HEK293 (cell line): ENCODE measurements around the gene RPL7A.

Experiments
- CTCF ChIA-PET: fragments of 350-600 bp; formaldehyde crosslinking; extraction: SDS; loops from one replicate; lab custom pipeline; 2021; ENCODE audit warnings: antibody characterized with exemption; lab: Yijun Ruan, JAX
- POLR2A ChIA-PET: fragments of 300-600 bp; formaldehyde crosslinking; extraction: SDS; loops from one replicate; lab custom pipeline; 2020; ENCODE audit warnings: antibody characterized with exemption, inconsistent platforms; lab: Yijun Ruan, JAX
- H3K27ac ChIP-seq: fragments of 200-500 bp; sonication (Bioruptor generic); 2 replicates; pipeline ENCODE4 v1.5.1; 2014; ENCODE audit warnings: low read depth, low read length, control low read depth, inconsistent platforms; ENCODE audit errors: extremely low read depth
- H3K36me3 ChIP-seq, 2 experiments: fragments of 200-500 bp in 1 of 2; sonication (Bioruptor generic) in 1 of 2; 1 replicate in 1 of 2; 2 replicates in 1 of 2; pipeline ENCODE4 v1.5.1; 2014 to 2017; ENCODE audit warnings: inconsistent platforms in 2 of 2, low read length in 2 of 2; ENCODE audit not compliant: control insufficient read depth in 2 of 2, insufficient read depth in 1 of 2
- H3K4me1 ChIP-seq: fragments of 200-500 bp; sonication (Bioruptor generic); 2 replicates; pipeline ENCODE4 v1.5.1; 2014; ENCODE audit warnings: mild to moderate bottlenecking, low read length, inconsistent platforms; ENCODE audit not compliant: control insufficient read depth, insufficient read depth
- H3K4me3 ChIP-seq: 2 replicates; pipeline ENCODE4 v1.5.1; 2011; ENCODE audit warnings: low read depth, mild to moderate bottlenecking, control low read depth, low read length, moderate library complexity
- H3K9me3 ChIP-seq: fragments of 200-500 bp; sonication (Bioruptor generic); 2 replicates; pipeline ENCODE4 v1.5.1; 2014; ENCODE audit warnings: low read depth, low read length, inconsistent platforms; ENCODE audit not compliant: control insufficient read depth, insufficient read depth
- BCL11B ChIP-seq: fragments of 450-650 bp; formaldehyde crosslinking; IDR thresholded peaks from 2 replicates; pipeline ENCODE4 v1.5.1; 2016; ENCODE audit warnings: low read depth, missing biosample characterization, missing genetic modification characterization
- FEZF1 ChIP-seq: fragments of 450-650 bp; formaldehyde crosslinking; IDR thresholded peaks from 2 replicates; pipeline ENCODE4 v1.5.1; 2016; ENCODE audit warnings: missing biosample characterization, missing genetic modification characterization
- GLI4 ChIP-seq: fragments of 450-650 bp; formaldehyde crosslinking; IDR thresholded peaks from 2 replicates; pipeline ENCODE4 v1.5.1; 2016; ENCODE audit warnings: missing biosample characterization, missing genetic modification characterization
- GLIS1 ChIP-seq: fragments of 450-650 bp; formaldehyde crosslinking; IDR thresholded peaks from 2 replicates; pipeline ENCODE4 v1.5.1; 2016; ENCODE audit warnings: missing biosample characterization, missing genetic modification characterization
- IKZF3 ChIP-seq: fragments of 450-650 bp; IDR thresholded peaks from 2 replicates; pipeline ENCODE4 v1.5.0; 2018; ENCODE audit warnings: missing biosample characterization, mild to moderate bottlenecking, missing genetic modification characterization, moderate library complexity
- MEIS1 ChIP-seq: sonication (generic); formaldehyde crosslinking; IDR thresholded peaks from 2 replicates; pipeline ENCODE4 v1.8.1; 2022; ENCODE audit warnings: missing genetic modification reagents, mild to moderate bottlenecking, borderline replicate concordance
- PRDM1 ChIP-seq: fragments of 450-650 bp; formaldehyde crosslinking; IDR thresholded peaks from 2 replicates; pipeline ENCODE4; 2016; ENCODE audit warnings: missing biosample characterization, missing genetic modification characterization
- PRDM2 ChIP-seq: fragments of 450-650 bp; formaldehyde crosslinking; IDR thresholded peaks from 2 replicates; pipeline ENCODE4 v1.5.1; 2016; ENCODE audit warnings: missing biosample characterization, missing genetic modification characterization, borderline replicate concordance
- PRDM6 ChIP-seq: fragments of 450-650 bp; formaldehyde crosslinking; IDR thresholded peaks from 2 replicates; pipeline ENCODE4 v1.5.1; 2017; ENCODE audit warnings: missing biosample characterization, missing genetic modification characterization
- SCRT2 ChIP-seq: fragments of 450-650 bp; formaldehyde crosslinking; IDR thresholded peaks from 2 replicates; pipeline ENCODE4 v1.5.1; 2016; ENCODE audit warnings: missing biosample characterization, missing genetic modification characterization
- ZBTB17 ChIP-seq: fragments of 450-650 bp; formaldehyde crosslinking; IDR thresholded peaks from 2 replicates; pipeline ENCODE4 v1.5.1; 2016; ENCODE audit warnings: missing biosample characterization, missing genetic modification characterization
- ZBTB20 ChIP-seq: fragments of 450-650 bp; formaldehyde crosslinking; IDR thresholded peaks from 2 replicates; pipeline ENCODE4 v1.5.1; 2016; ENCODE audit warnings: missing biosample characterization, missing genetic modification characterization
- ZBTB48 ChIP-seq: fragments of 450-650 bp; formaldehyde crosslinking; IDR thresholded peaks from 2 replicates; pipeline ENCODE4 v1.5.1; 2016; ENCODE audit warnings: missing biosample characterization, missing genetic modification characterization
- ZEB2 ChIP-seq: fragments of 450-650 bp; formaldehyde crosslinking; IDR thresholded peaks from 2 replicates; pipeline ENCODE4 v1.5.1; 2016; ENCODE audit warnings: missing biosample characterization, missing genetic modification characterization
- ZFP41 ChIP-seq: fragments of 450-650 bp; formaldehyde crosslinking; IDR thresholded peaks from 2 replicates; pipeline ENCODE4 v1.5.1; 2016; ENCODE audit warnings: missing biosample characterization, missing genetic modification characterization, borderline replicate concordance
- ZFP69B ChIP-seq: fragments of 450-650 bp; formaldehyde crosslinking; IDR thresholded peaks from 2 replicates; pipeline ENCODE4 v1.5.1; 2016; ENCODE audit warnings: missing biosample characterization, missing genetic modification characterization
- ZNF2 ChIP-seq: fragments of 450-650 bp; formaldehyde crosslinking; IDR thresholded peaks from 2 replicates; pipeline ENCODE4 v1.5.1; 2016; ENCODE audit warnings: missing biosample characterization, missing genetic modification characterization
- ZNF394 ChIP-seq: fragments of 450-650 bp; formaldehyde crosslinking; IDR thresholded peaks from 2 replicates; pipeline ENCODE4 v1.5.1; 2016; ENCODE audit warnings: missing biosample characterization, missing genetic modification characterization, mild to moderate bottlenecking, moderate library complexity, borderline replicate concordance
- ZNF571 ChIP-seq: fragments of 450-650 bp; formaldehyde crosslinking; IDR thresholded peaks from 2 replicates; pipeline ENCODE4 v1.5.0; 2017; ENCODE audit warnings: missing biosample characterization, missing genetic modification characterization
- ZNF610 ChIP-seq: fragments of 450-650 bp; formaldehyde crosslinking; IDR thresholded peaks from 2 replicates; pipeline ENCODE4 v1.5.1; 2016; ENCODE audit warnings: missing biosample characterization, missing genetic modification characterization, borderline replicate concordance
- ZNF785 ChIP-seq: fragments of 450-650 bp; formaldehyde crosslinking; IDR thresholded peaks from 2 replicates; pipeline ENCODE4 v1.5.1; 2016; ENCODE audit warnings: missing biosample characterization, missing genetic modification characterization
- ZSCAN30 ChIP-seq: fragments of 450-650 bp; IDR thresholded peaks from 2 replicates; pipeline ENCODE4 v1.5.1; 2018; ENCODE audit warnings: missing biosample characterization, mild to moderate bottlenecking, missing genetic modification characterization, moderate library complexity
- ZXDB ChIP-seq: fragments of 450-650 bp; formaldehyde crosslinking; IDR thresholded peaks from 2 replicates; pipeline ENCODE4 v1.5.1; 2016; ENCODE audit warnings: missing biosample characterization, missing genetic modification characterization

The RPL7A gene

DNA sequence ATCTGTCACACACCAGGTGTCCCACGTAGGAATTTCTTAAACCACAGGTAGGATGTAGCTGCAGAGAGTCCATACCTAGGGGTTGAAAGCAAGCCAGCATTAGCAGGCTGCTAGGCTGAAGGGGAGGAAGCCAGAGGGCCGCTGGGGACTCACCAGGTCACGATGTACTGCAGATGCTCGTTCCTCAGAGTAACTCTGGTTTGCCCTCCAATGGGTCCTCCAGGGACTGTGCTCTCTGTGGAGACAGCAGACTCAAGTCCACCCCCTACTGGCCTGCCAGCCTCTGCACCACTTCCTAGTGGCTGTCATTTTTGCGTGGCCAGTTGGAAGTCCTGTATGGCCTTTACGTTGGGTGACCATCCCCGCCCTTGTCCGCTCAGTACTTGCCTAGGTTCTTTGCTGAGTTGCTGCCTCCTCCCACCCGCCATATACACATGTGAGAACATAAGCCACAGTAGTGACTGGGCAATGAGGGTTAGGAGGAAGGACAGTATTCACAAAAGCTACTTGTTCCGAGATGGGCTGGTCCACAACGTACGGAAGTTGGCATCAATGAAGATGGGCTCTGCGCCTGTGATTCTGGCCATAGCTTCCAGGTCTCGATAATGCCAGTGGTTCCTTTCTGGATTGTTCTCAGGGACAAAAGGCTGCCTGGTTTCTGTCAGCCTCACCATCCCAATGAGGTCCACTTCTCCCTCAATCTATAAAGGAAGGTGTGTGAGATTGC, 4.1 kb downstream of the RPL7A start (continued):
- TF ChIP-seq ZFP69B (tag by site-specific recombination) (no peak), PRDM2 (tag by site-specific recombination) (no peak), ZNF785 (tag by site-specific recombination) (no peak), ZBTB20 (tag by site-specific recombination) (peak; percentile 59), ZXDB (0 out of 2 replicates have a peak, but pooled peaks have one; percentile 25), ZFP41 (tag by site-specific recombination) (no peak), ZBTB48 (tag by site-specific recombination) (peak; percentile 28; the same call in 1 of the 2 replicates), FEZF1 (tag by site-specific recombination) (no peak)

- H3K36me3 ChIP-seq = peaks cover 14 to 70% of the 10 kb centered on the region in 2 experiments
- ChIA-PET POLR2A (interaction anchor here (0.8 to 3.9 kb wide), 9 partner anchors 10 to 323 kb away, joined by 3 to 35 read pairs (median 4); partner anchors contain the start of genes CACFD1 and SLC2A6), CTCF (interaction anchor here (0.6 to 1.4 kb wide), 7 partner anchors 11 to 172 kb away, joined by 3 to 4 read pairs (median 3); no protein-coding TSS in a partner anchor)
- H3K4me3 ChIP-seq = no peak overlapping the region
- H3K27ac ChIP-seq = peak overlapping the region; percentile 37; the same call in 1 of the 2 replicates
- H3K9me3 ChIP-seq = no peaks in the 10 kb centered on the region
- no peaks in the 10 kb centered on the region for H3K4me1 ChIP-seq
- TF ChIP-seq ZNF610 (tag by site-specific recombination) = no peak
- TF ChIP-seq IKZF3 (tag by site-specific recombination) = no peak
- no peak for TF ChIP-seq ZBTB20 (tag by site-specific recombination)
- no peak for TF ChIP-seq ZBTB17 (tag by site-specific recombination)
- TF ChIP-seq GLIS1 (tag by site-specific recombination) = no peak
- 0 out of 2 replicates have a peak, but pooled peaks have one; percentile 16 for TF ChIP-seq ZSCAN30 (tag by site-specific recombination)
- no peak for TF ChIP-seq ZNF571 (tag by site-specific recombination)
- no peak for TF ChIP-seq ZNF394 (tag by site-specific recombination)
- TF ChIP-seq GLI4 (tag by site-specific recombination) = no peak
- no peak for TF ChIP-seq ZEB2 (tag by site-specific recombination)
- TF ChIP-seq MEIS1 (CRISPR knock-in tag) = no peak
- peak; percentile 66; the same call in 1 of the 2 replicates for TF ChIP-seq SCRT2 (tag by site-specific recombination)
- TF ChIP-seq PRDM1 (tag by site-specific recombination) = peak; percentile 43; the same call in 1 of the 2 replicates
- no peak for TF ChIP-seq ZNF2 (tag by site-specific recombination)
- TF ChIP-seq BCL11B (tag by site-specific recombination) = no peak
- TF ChIP-seq PRDM6 (tag by site-specific recombination) = no peak
These were observed 4.8 kb downstream of the RPL7A start for GRCh38 chr9:133352635-133353340.
